MCF 10A (cell line): ENCODE measurements around the gene TMEM253. TPM values are rescaled to one million over a fixed set of nuclear protein-coding genes. Genes with fewer than 3 reads are reported as not detected.

Experiments used
- BruUV-seq: library from RNA; stranded (reverse); fragments of 400-500 nt; replicated peaks from 2 replicates; lab custom pipeline; 2021; lab: Mats Ljungman, UMichigan
- CTCF ChIA-PET: fragments of 300-600 bp; sonication (Branson Sonifier 250); formaldehyde crosslinking; extraction: SDS; loops from one replicate; lab custom pipeline; 2021; ENCODE audit warnings: antibody characterized with exemption, inconsistent platforms; lab: Yijun Ruan, JAX
- POLR2A ChIA-PET: fragments of 300-600, 350-650 bp; sonication (Branson Sonifier 250); formaldehyde crosslinking; extraction: SDS; loops from one replicate; lab custom pipeline; 2020; ENCODE audit warnings: antibody characterized with exemption, inconsistent platforms; lab: Yijun Ruan, JAX
- DNase-seq: peaks from one replicate; pipeline ENCODE4 v3.0.0-alpha.2; 2018; ENCODE audit not compliant: unreplicated experiment
- H3K27ac Mint-ChIP-seq: one replicate; pipeline ENCODE4 v1.8.0; 2022; ENCODE audit warnings: mild to moderate bottlenecking, low read depth, mixed read lengths; ENCODE audit not compliant: unreplicated experiment
- H3K27me3 Mint-ChIP-seq: one replicate; pipeline ENCODE4 v1.8.0; 2022; ENCODE audit warnings: mixed read lengths; ENCODE audit not compliant: insufficient read depth, unreplicated experiment
- H3K36me3 Mint-ChIP-seq: one replicate; pipeline ENCODE4 v1.8.0; 2022; ENCODE audit warnings: mild to moderate bottlenecking, moderate library complexity, mixed read lengths; ENCODE audit not compliant: insufficient read depth, unreplicated experiment
- H3K4me1 Mint-ChIP-seq: one replicate; pipeline ENCODE4 v1.8.0; 2022; ENCODE audit warnings: mixed read lengths; ENCODE audit not compliant: insufficient read depth, unreplicated experiment
- H3K4me3 Mint-ChIP-seq: one replicate; pipeline ENCODE4 v1.8.0; 2022; ENCODE audit warnings: mild to moderate bottlenecking, moderate library complexity, mixed read lengths; ENCODE audit not compliant: unreplicated experiment
- H3K9me3 Mint-ChIP-seq: one replicate; pipeline ENCODE4 v1.8.0; 2022; ENCODE audit warnings: mixed read lengths; ENCODE audit not compliant: unreplicated experiment
- intact Hi-C: fragments of 100-400 bp; cut with micrococcal nuclease; formaldehyde crosslinking; loops from 2 replicates; pipeline ENCODE4 v1.14.1; 2022
- total RNA-seq: library from RNA; stranded (reverse); gene quantifications from 2 replicates; pipeline ENCODE4 v1.2.3, GENCODE V29; 2022
- TF ChIP-seq, protein P1 (sequence below): fragments of 200-600 bp; IDR thresholded peaks from one replicate; pipeline ENCODE4 v1.8.0; 2022; ENCODE audit warnings: antibody characterized with exemption, mild to moderate bottlenecking; ENCODE audit not compliant: unreplicated experiment

The TMEM253 gene
- total RNA-seq, 1 experiment from 2014 or later, result 1.6 TPM

DNA sequence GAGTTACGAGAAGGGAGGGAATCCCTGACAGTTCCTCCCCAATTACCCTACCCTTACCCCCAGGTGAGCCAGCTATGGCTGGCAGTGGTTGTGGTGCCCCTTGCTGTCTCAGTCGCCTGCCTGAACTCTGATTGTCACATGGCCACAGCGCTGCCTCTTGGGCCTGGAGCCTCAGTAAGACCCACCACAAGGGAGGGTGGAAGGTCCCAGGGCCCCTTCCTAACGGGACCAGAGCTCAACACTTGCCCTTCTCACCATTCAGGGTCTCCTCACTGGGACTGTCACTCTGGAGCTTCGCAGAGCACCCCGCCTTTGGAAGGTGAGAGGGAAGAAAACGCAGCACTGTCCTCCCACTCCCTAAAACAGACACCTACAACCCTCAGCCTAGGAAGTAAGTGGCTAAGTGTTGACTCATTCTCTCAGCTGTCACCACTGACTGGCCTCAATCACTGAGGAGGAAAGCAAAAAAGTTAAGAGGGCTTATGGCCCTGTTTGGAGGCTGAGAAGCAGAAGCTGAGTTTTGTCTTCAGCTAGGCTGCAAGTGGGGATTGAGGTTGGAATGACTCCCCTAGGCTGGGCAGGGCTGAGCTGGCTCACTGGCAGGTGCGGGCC, 1.0 kb downstream of the TMEM253 start:
- Mint-ChIP-seq H3K9me3 (no peaks in the 10 kb centered on the region), H3K4me3 (peak overlapping the region; percentile 84), H3K27me3 (no peaks in the 10 kb centered on the region), H3K4me1 (peaks cover 45% of the 10 kb centered on the region), H3K27ac (peak overlapping the region; percentile 67), H3K36me3 (no peaks in the 10 kb centered on the region)
- no peak for DNase-seq
- no TSS peak for BruUV-seq
- ChIA-PET POLR2A (interaction anchor here (0.9 to 1.5 kb wide), 3 partner anchors 24 to 759 kb away, joined by 3 to 5 read pairs (median 3); no protein-coding TSS in a partner anchor), CTCF (interaction anchor here (0.6 to 10.5 kb wide), 15 partner anchors 7 to 405 kb away, joined by 3 to 248 read pairs (median 8); no protein-coding TSS in a partner anchor)
- TF ChIP-seq, protein P1, sequence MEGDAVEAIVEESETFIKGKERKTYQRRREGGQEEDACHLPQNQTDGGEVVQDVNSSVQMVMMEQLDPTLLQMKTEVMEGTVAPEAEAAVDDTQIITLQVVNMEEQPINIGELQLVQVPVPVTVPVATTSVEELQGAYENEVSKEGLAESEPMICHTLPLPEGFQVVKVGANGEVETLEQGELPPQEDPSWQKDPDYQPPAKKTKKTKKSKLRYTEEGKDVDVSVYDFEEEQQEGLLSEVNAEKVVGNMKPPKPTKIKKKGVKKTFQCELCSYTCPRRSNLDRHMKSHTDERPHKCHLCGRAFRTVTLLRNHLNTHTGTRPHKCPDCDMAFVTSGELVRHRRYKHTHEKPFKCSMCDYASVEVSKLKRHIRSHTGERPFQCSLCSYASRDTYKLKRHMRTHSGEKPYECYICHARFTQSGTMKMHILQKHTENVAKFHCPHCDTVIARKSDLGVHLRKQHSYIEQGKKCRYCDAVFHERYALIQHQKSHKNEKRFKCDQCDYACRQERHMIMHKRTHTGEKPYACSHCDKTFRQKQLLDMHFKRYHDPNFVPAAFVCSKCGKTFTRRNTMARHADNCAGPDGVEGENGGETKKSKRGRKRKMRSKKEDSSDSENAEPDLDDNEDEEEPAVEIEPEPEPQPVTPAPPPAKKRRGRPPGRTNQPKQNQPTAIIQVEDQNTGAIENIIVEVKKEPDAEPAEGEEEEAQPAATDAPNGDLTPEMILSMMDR, result no peak
- intact Hi-C loops, result loop anchor here (5.0 kb wide), 1 partner anchor 420 kb away; the partner anchor contains the start of gene RNASE4

DNA sequence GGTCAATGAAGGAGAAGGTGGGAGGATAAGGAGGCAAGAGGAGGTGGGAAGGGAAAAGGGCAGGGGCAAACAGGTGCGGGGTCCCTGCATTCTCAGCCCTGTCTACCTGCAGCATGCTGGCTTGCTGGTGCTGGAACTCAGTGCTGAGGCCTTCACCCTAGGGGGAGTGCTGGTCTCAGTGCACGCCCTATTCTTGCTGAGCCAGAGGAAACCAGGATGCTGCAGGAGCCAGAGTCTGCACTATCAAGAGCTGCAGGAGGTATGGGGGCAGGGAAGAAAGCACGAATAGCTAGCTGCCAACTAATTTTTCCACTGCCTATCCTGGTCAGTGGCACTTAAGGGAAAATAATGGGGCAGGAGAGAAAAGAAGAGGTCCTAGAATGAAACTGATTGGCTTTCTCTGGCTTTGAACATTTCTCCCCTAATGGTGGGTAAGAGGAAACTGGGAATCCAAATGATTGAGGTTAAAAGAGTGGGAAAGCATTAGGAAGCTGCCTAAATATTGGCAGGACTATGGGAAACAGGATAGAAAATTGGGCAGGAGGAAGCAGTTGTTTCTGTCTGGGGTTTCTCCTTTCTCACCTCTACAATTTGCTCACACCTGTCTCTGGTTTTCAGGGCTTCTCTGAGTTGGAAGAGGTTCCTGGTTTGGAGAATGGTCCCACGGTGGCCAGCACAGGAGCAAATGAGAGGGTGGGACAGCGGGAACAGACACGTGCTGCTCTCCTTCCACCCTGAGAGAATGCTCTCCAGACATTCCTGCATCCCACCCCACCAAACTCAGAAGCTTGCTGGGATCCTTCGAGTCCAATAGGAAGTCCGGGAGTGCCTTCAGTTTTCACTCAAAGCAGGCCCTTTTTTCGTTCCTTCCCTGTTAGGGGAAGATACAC, 1.9 kb downstream of the TMEM253 start:
- TF ChIP-seq, protein P1, result no peak
- H3K4me3 Mint-ChIP-seq, result peak overlapping the region; percentile 84
- peaks cover 54% of the 10 kb centered on the region for H3K4me1 Mint-ChIP-seq
- H3K9me3 Mint-ChIP-seq, result no peaks in the 10 kb centered on the region
- H3K36me3 Mint-ChIP-seq, result no peaks in the 10 kb centered on the region
- BruUV-seq, result TSS peak; percentile 54
- intact Hi-C loops, result loop anchor here (5.0 kb wide), 1 partner anchor 420 kb away; the partner anchor contains the start of gene RNASE4
- no peaks in the 10 kb centered on the region for H3K27me3 Mint-ChIP-seq
- DNase-seq, result no peak
- ChIA-PET CTCF (interaction anchor here (0.7 to 10.5 kb wide), 27 partner anchors 8 to 775 kb away, joined by 3 to 248 read pairs (median 9); partner anchors contain the start of genes ARHGEF40, RNASE7 and SLC39A2), POLR2A (interaction anchor here (0.9 to 5.2 kb wide), 14 partner anchors 8 to 760 kb away, joined by 3 to 44 read pairs (median 4); partner anchors contain the start of genes ARHGEF40 and RNASE7)
- peak overlapping the region; percentile 67 for H3K27ac Mint-ChIP-seq

DNA sequence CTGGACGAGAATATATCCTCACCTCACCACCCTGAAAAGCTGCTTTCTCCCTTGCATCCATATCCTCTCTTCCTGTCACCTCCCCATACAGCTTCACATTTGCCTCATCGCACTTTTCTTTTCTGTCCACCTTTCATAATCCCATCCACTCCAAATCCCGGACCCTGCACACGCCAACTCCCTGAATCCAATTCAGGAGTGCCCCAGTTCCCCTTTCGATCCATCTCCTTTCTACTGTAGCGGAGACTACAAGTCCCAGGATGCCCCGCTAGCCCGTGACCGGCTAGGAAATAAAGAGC, 2.5 kb downstream of the TMEM253 start:
- DNase-seq, result no peak
- POLR2A ChIA-PET, result interaction anchor here (0.7 to 5.2 kb wide), 19 partner anchors 8 to 760 kb away, joined by 3 to 44 read pairs (median 5); partner anchors contain the start of genes ARHGEF40 and RNASE7
- Mint-ChIP-seq H3K27ac (peak overlapping the region; percentile 67), H3K4me1 (peaks cover 55% of the 10 kb centered on the region), H3K9me3 (no peaks in the 10 kb centered on the region), H3K27me3 (no peaks in the 10 kb centered on the region), H3K36me3 (no peaks in the 10 kb centered on the region), H3K4me3 (peak overlapping the region; percentile 84)
- TF ChIP-seq, protein P1, result no peak
- intact Hi-C loops, result loop anchor here (5.0 kb wide), 1 partner anchor 421 kb away; the partner anchor contains the start of gene RNASE4
- no TSS peak for BruUV-seq
- CTCF ChIA-PET, result interaction anchor here (0.7 to 10.5 kb wide), 29 partner anchors 9 to 776 kb away, joined by 3 to 248 read pairs (median 9); partner anchors contain the start of genes ARHGEF40, RNASE7 and SLC39A2
